Hematopoietic multipotent progenitor cell treated with erythropoietin and hydrocortisone succinate and interleukin-3 and kit ligand, for 6 days (in vitro differentiated cells): ENCODE data around the gene TNNI3K.
A peak's percentile ranks its signal among the peaks of the same experiment; 100 is the strongest.

Source experiments
- DNase-seq: peaks from one replicate; pipeline ENCODE4 v3.0.0-alpha.2; 2015

The TNNI3K gene

DNA sequence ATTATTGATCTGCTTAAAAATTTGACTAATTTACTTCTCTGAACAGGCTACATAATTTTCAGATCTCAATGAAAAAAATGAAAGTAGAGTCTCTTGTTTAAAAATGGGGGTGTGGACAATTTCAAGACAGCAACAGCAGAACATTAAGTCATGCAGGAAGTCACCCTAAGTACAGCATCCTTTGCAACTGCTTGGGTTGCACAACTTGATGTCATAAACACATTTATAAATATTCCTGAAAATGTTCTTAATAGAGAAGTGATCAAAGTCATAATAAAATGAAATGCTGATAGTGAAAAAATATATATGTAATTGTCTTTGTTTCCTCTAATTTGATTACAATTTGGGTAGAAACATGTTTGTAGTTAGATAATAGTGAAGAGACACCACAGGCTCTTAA, 79.3 kb downstream of the TNNI3K start:
- no peak for DNase-seq

GRCh38 chr1:74316302-74316701, 81.1 kb downstream of the TNNI3K start:
- DNase-seq = no peak

GRCh38 chr1:74317663-74318062, 82.5 kb downstream of the TNNI3K start:
- no peak for DNase-seq

- peak; percentile 2 for DNase-seq
These were observed 88.8 kb downstream of the TNNI3K start for GRCh38 chr1:74323937-74324473.

DNA sequence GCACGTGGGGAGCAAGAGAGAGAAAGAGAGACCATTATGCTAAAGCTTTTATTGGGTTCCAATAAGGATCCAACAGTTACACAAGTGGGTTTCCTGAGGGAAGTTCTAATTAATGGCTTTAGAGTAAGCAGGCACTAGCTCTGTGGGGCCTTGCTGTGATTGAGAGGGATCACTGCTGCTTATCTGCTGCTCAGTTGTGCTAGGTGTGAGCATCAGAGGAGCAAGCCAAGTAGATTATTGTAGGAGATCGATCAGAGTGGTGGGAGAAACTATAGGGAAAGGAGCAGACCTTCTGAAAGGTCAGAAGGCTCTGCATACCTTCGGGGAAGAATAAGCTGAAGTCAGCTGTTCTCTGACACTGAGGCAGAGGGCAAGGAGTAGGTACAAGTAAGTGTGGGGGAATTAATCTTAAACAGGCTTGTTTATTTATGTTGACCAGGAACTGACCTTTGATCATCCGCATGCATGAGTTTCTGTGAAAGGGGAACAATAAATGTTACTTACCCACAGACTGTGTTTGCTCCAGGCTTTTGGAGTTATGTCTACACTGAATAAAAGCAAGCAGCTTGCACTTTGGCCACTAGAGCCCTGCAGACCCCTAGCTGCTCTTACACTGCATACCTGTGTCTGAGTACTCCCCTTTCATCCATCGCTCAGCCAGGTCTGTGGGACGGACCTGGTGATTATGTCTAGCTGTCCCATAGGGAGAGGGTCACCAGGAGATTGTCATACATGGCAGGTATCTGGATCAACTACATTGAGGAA, 89.7 kb downstream of the TNNI3K start:
- no peak for DNase-seq

DNA sequence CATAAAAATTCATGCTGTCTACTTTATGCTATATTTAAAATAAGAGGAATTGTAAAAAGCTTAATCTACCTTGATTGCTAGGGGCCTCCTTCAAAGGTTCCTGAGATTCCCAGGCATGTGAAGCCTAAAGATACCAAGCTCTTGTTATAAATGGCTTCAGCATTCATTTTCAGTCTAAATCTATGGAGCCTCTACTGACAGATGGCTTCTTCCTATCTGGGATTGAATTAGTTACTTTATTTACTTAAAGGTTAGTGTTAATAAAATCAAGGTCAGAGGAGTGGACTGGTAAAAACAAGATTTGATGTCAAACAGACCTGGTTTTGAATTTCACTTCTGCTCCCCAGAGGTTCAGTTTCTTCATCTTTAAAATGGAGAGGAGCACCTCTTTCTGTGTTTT, 93.7 kb downstream of the TNNI3K start:
- no peak for DNase-seq

GRCh38 chr1:74333244-74333643, 98.1 kb downstream of the TNNI3K start:
- no peak for DNase-seq

DNA sequence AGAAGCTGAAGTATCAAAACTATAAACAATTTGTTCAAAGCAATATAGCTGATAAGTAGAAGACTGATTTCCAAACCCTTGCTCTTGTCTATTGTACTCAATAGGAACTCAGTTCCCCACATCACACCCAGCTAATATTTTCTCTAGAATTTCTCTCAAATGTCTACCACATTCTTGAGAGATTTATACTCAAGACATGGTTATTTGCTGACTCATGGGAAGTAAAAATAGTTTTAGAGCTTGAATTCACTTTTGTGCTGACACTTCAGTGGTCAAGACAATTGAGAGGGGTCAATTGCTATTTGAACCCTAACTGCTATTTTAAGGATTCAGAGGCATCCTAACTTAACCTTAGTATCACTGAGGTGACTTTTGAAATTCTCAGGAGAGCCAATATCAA, 99.0 kb downstream of the TNNI3K start:
- DNase-seq = no peak

GRCh38 chr1:74340656-74341055, 105.5 kb downstream of the TNNI3K start:
- no peak for DNase-seq

DNA sequence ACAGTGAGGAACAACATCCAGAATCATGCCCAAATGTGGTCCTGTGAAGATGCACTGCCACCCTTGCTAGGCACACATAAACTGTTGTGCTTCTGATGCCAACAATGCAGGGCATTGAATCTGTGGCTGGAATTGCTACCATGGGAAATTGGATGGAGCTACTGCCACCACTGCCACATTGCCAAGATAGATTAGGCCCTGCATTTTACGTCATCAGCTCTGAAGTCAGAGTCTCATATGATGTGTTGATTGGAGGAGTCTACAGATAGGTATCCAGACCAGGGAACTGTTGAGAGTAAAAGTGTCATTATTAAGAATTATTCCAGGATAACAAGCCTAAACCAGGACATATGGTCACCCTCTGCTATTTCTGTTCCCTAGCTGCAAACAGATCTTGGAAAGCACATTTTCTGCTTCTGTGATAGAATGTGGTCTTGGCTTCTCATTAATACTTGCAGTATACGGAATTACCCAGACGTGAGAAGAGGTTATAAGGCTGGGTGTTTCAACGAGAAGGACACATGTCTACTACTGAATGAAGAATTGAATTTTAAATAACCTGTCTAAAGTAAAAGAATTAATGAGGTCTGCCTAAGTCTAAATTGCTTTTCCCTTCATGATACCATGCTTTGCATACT, 106.6 kb downstream of the TNNI3K start:
- DNase-seq = no peak

DNA sequence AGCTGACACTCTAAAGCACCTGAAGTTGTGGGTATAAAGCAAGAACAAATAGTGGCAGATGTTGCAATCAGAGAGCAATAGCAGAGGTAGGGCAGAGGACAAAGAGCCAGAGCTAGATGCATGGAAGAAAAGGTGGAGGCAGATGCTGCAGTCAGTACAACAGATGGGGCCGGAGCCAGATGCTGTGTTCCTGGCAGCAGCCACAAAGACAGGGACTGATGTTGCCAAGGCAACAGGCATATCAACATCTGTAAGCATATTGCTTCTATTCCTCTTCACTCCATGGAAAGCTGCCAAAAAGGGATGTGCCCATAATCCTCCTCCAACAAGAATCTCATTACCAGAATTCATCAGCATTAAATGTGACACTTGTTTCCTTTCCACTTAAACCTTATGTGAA, 108.0 kb downstream of the TNNI3K start:
- no peak for DNase-seq

- no peak for DNase-seq
These were observed 109.2 kb downstream of the TNNI3K start for GRCh38 chr1:74344387-74344786.

- no peak for DNase-seq
These were observed 121.3 kb downstream of the TNNI3K start for GRCh38 chr1:74356493-74356892.

GRCh38 chr1:74357150-74357549, 122.0 kb downstream of the TNNI3K start:
- no peak for DNase-seq

DNA sequence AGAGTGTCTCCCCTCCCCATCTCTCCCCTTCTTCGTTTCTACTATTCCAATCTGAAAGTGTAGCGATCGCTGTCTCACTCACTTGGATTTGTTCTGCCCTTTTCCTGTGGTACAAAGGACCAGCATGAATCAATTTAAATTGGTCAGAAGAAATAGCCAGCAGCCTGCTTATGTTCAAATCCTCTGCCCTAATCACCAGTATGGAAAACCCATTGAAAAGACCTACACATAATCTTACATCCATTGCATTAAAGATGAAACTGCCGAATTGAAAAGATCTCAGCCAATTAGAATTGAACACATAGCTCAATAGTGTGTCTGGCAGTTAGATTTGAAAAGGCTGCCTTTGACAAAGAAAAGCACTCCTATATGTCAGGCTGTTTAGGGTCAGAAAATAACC, 122.6 kb downstream of the TNNI3K start:
- DNase-seq = no peak

- DNase-seq = no peak
These were observed 127.5 kb downstream of the TNNI3K start for GRCh38 chr1:74362691-74363090.

DNA sequence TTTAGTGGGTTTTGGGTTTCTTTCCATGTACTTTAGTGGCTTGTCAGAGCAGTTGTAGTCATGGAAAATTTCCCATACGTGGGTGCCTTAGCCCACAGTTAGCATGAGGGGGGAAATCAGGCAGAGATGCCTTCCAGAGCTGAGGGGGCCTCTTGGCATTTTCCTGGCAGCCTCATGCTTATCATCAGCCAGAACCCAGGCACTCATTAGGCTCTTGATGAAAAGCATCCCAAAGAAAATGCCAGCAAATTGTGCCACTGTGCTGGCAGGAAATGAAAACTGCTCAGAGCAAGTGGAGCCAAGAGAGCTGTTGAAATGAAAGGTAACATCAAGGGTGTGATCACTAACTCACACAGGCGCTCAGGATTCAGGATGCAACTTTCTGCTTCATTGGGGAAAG, 128.0 kb downstream of the TNNI3K start:
- no peak for DNase-seq

DNA sequence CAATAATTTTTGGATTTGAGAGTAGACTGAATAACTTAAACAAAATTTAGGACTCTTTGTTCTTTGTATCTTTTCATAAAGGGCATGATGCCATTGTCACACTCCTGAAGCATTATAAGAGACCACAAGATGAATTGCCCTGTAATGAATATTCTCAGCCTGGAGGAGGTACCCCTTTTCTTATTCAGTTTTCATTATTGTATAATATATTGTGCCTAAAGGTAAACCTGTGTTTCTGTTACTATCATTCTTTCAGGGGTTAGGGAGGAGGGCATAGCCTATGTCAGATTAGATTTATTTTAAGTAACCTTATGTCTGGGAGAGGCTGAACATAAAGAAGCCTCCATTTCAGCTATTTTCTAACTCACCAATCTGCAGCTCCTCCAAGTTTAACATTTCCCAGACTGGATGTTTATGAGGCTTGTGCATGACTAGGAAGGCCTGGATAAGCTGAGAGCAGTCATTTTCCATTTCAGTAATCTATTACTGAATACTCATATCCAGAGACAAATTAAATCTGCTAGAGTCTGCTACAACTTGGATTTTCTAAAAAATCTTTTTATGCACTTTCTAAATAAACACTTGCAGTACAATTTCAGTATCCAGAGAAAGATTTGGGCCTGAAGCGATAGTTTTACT, 132.1 kb downstream of the TNNI3K start:
- DNase-seq = no peak

GRCh38 chr1:74368335-74368734, 133.1 kb downstream of the TNNI3K start:
- no peak for DNase-seq

DNA sequence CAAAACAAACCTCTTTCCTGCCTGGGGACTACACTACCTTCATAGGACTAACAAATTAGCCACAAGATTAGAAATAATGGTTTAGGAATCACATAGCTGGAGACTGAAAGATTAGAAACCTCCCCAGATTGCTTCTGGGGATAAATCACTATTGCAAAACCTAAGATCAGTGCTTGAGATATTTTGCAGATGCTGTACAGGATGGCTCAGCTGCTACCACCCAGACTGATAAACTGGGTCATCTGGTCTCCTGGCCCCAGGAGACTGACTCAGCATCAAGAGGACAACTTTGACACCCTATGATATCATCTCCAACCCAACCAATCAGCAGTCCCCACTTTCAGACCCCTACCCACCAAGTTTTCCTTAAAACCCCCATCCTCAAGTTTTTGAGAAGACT, 140.2 kb downstream of the TNNI3K start:
- no peak for DNase-seq

- DNase-seq = no peak
These were observed 145.1 kb downstream of the TNNI3K start for GRCh38 chr1:74380252-74380651.

DNA sequence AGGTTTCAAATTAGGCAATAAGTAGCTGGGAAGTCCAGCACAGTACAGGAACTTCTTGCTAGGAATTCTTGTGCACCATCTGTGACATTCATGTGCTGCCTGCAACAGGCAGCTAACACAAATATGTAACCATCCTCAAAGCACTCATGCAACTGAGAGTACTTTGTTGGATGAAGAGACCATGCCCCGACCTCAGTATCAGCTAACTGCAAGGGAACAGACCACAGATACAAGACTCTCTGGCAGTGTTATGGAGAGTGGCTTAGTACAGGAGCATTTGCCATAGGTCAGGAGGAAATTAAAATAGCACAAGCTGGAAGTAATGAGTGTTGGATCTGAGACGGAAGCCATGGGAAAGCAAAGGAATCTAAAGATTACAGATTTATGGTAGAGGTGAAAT, 153.7 kb downstream of the TNNI3K start:
- no peak for DNase-seq

DNA sequence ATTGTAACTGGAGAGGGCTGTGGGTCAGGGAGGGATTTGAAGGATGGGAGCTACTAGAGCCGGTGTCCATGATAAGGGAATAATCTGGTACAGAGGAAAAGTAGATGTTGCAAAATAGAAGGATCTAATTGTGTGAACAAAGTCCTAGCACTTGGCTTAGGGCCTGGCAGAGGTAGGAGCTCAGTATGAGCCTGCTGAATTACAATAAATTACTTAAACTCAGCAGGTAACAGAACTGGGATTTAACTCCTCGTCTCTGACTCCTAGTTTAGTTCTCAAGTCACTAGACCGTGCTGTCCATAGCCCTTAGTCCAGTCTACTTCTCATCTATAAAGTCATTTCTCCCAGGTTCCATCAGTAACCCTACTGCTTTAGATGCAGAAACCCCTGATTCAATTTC, 157.0 kb downstream of the TNNI3K start:
- DNase-seq = no peak

- DNase-seq = no peak
These were observed 157.7 kb downstream of the TNNI3K start for GRCh38 chr1:74392840-74393239.
